Measurements from ENCODE around the gene KLK14.

KLK14 gene

DNA sequence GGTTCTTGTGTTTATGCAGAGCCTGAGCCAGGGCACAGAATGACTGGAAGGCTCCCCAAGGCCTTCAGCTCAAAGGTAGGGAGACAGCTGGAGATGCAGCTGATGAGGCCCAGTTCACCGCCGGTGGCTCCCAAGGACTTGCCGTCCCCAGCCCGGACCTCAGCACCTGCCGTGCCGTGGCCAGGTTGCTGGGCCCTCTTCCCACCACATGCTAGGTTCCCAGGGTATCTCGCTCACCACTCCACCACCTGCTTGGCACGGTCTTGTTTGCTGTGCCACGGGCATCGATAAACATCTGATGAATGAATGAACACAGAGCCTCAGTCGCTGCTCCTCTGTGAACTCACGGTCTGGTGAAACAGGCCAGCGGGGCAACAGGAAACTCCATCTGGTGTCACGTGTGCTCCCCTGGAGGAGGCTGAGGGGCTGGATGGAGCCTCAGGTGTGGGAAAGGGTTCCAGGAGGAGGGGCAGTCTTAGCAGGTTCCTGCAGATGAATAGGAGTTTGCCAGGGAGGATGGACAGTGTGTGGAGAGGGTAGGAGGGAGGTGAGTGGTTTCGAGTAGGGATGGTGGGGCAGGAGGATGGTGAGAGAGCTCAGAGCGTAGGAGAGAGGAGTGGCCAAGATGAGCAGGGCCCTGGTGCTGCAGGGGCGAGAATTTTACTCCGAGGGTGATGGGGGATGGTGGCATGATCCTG, 3.6 kb upstream of the KLK14 start:
- in situ Hi-C loops (cut with MboI; ENCODE audit: low sequenced_read_pairs): no loop called here

- in situ Hi-C loops (cut with MboI; ENCODE audit: low sequenced_read_pairs): no loop called here
These were observed 1.8 kb upstream of the KLK14 start for GRCh38 chr19:51084505-51084904.

- in situ Hi-C loops (cut with MboI; ENCODE audit: low sequenced_read_pairs): no loop called here
These were observed 1.1 kb upstream of the KLK14 start for GRCh38 chr19:51083783-51084182.

DNA sequence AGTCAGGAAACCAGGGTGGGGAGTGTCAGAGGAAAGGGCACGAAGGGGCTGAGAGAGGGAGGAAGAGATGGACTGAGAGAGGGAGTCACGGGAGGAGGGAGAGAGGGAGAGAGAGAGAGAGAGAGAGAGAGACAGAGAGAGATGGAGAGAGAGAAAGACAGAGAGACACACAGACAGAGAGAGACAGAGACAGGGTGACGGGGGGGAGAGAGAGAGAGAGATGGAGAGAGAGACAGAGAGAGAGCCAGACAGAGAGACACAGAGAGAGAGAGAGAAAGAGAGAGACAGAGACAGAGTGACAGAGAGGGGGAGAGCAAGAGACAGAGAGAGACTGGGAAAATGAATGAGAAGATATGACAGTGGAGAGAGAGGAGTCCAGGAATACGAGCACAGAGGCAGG, 494 bp upstream of the KLK14 start:
- in situ Hi-C loops (cut with MboI; ENCODE audit: low sequenced_read_pairs): no loop called here

DNA sequence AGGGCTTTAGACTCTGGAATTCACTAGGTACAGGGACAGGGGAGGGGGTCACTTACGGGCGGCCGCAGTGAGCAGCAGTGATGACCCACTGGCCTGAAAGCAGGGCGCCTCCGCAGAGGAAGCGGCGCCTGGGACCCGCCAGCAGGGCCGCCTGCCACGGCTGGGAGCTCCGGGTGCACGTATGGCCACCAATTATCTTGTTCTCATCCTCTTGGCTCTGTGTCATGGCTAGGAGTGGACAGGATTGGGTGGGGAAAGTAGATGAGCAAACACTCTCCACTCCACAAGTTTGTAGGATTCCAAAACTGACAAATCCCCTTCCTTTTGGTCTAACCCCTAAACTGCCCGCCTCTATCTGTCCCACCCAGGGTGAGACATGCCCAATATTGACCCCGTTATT, 1.2 kb downstream of the KLK14 start:
- in situ Hi-C loops (cut with MboI; ENCODE audit: low sequenced_read_pairs): no loop called here

- in situ Hi-C loops (cut with MboI; ENCODE audit: low sequenced_read_pairs): no loop called here
These were observed 3.1 kb downstream of the KLK14 start for GRCh38 chr19:51079481-51080110.

DNA sequence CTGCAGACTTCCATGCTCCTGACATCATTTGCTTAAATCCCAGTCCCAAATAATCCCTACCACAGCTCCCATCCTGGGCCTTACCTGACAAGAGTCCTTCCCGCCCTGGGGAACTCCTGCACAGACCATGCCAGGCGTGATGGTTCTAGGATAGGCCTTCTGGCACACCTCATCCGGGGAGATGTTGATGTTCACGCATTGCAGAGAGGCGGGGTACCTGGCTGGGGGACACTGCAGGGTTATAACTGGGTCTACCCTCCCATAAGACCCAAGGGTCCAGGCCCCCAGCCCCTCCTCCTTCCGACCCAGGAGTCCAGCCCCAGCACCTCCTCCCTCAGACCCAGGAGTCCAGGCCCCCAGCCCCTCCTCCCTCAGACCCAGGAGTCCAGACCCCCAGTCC, 4.0 kb downstream of the KLK14 start:
- in situ Hi-C loops (cut with MboI; ENCODE audit: low sequenced_read_pairs): no loop called here

- in situ Hi-C loops (cut with MboI; ENCODE audit: low sequenced_read_pairs): no loop called here
These were observed 4.6 kb downstream of the KLK14 start for GRCh38 chr19:51078104-51078503.

DNA sequence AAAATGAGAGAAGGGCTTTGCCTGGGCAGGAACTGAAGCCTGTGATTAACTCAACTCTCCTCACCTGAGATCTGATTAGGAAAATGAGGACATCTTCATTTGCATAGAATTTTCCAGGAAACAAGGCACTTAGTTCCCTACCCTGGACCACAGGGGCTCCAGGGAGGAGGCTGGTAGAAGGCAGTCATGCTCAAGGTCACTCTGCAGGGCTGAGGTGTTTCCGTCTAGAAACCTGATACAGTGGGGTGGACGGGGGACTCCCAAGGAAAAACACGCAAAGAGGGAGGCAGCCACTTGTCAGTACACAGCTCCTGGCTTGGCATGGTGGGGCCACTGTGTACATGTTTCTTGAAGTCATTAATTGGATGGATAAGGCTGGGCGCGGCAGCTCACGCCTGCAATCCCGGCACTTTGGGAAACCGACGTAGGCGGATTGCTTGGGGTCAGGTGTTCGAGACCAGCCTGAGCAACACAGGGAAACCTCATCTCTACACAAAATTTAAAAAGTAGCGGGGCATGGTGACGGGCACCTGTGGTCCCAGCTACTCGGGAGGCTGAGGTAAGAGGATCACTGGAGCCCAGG, 6.0 kb downstream of the KLK14 start:
- in situ Hi-C loops (cut with MboI; ENCODE audit: low sequenced_read_pairs): no loop called here

GRCh38 chr19:51075998-51076397, 6.7 kb downstream of the KLK14 start:
- in situ Hi-C loops (cut with MboI; ENCODE audit: low sequenced_read_pairs): no loop called here

GRCh38 chr19:51071095-51071405, 11.6 kb downstream of the KLK14 start:
- in situ Hi-C loops (cut with MboI; ENCODE audit: low sequenced_read_pairs): no loop called here

- in situ Hi-C loops (cut with MboI; ENCODE audit: low sequenced_read_pairs): no loop called here
These were observed 12.2 kb downstream of the KLK14 start for GRCh38 chr19:51070334-51071094.

GRCh38 chr19:51066393-51067186, 16.1 kb downstream of the KLK14 start:
- in situ Hi-C loops (cut with MboI; ENCODE audit: low sequenced_read_pairs): no loop called here

DNA sequence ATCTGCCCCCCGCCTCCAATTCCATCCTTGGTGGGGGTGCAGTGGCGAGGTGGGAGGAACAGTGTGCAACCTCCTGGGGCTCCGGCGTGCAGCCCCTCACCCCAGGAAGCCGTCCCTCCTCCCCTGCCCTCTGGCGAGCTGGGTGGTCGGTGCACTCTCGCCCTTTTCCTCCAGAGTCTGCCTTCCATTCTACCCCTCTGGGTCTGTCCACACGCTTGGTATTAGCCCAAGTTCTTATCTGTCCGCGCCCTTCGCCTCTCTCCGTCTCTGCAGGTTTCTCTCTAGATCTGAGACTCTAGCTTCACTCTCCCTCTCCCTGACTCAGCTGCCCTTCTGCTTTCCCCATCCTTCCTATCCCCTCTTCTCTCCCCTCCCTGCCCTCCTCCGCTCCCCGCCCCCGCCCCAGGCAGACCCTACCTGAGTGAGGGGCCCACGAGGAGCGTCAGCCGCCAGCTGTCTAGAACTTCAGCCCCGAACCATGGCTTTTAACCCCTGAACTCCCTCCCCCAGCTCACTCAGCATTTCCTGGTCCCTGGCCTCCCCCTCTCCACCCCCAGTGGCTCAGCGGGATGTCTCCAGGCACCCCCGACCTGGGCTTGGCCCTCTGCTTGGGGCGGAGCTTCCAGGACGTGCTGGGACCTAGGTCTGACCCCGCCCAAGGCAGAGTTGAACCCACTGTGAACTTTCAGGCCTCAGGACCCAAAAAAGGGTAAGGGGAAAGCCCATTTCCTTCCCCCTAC, 17.3 kb downstream of the KLK14 start:
- in situ Hi-C loops (cut with MboI; ENCODE audit: low sequenced_read_pairs): no loop called here

- in situ Hi-C loops (cut with MboI; ENCODE audit: low sequenced_read_pairs): no loop called here
These were observed 18.0 kb downstream of the KLK14 start, which contains the start of gene KLK13 for GRCh38 chr19:51064534-51065220. Gene KLK13, minus strand, starts transcription at chr19:51065092. Its CDS starts 25 bp downstream, at chr19:51065067.

DNA sequence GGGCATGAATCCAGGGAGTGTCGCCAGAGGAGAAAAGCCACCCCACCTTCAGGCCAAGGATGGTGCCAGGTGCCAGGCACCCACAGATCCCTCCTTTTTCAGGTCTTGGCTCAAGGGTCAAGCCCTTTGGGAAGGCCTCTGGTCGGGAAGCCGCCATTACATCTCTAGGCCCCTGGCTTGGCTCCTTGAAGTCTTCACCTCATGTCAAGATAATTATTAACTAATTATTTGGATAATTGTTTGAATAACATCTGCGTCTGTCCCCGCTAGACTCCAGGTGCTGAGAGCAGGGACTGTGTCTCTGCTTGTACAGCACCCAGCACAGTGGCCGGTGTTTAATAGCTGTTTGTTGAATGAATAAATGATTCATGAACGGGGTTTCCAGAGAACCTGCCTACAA, 19.0 kb downstream of the KLK14 start:
- in situ Hi-C loops (cut with MboI; ENCODE audit: low sequenced_read_pairs): no loop called here

DNA sequence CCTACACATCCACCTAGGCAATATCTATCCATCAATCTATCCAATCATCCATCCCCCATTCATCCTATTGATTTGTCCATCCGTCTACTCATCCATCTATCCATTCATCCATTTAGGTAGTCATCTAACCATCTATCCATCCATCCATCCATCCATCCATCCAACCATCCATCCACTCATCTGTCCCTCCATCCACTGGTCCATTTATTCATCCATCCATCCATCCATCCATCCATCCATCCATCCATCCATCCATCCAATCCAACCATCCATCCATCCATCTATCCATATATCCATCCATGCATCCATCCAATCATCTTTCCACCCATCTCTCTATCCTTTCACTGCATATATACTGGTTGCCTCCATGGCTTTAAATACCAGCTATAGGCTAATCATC, 21.7 kb downstream of the KLK14 start:
- in situ Hi-C loops (cut with MboI; ENCODE audit: low sequenced_read_pairs): no loop called here

GRCh38 chr19:51060336-51060735, 22.4 kb downstream of the KLK14 start:
- in situ Hi-C loops (cut with MboI; ENCODE audit: low sequenced_read_pairs): no loop called here

- in situ Hi-C loops (cut with MboI; ENCODE audit: low sequenced_read_pairs): no loop called here
These were observed 23.0 kb downstream of the KLK14 start for GRCh38 chr19:51059715-51060114.

DNA sequence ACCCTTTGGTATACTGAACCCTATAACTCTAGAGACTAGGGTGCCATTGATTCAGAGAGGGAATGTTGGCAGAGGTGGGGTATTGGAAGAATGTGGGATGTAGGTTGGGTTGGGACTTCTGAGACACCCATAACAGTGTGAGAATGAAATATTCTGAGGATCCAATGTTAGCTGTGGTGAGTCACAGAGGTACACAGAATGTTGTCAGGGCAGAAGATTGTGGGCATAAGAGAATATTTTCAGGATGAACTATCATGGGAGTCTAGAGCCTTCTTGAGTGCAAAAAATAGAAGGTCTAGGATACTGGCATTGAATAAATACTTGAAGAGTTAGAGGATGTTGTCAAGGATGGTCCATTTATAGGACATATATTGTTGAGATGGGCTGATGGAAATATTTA, 26.8 kb downstream of the KLK14 start:
- in situ Hi-C loops (cut with MboI; ENCODE audit: low sequenced_read_pairs): no loop called here
